Adrenal gland (tissue), 5 donors: ENCODE measurements around the gene CHST6.
"Not testable (repeated sequence)": the region's sequence is repeated elsewhere in the genome, so short reads cannot be mapped to it uniquely, and the experiment has no call there.

Experiments
- POLR2A ChIP-seq, 2 donors: fragments of 450-650 bp; IDR thresholded peaks; one replicate each; pipeline ENCODE4 v1.6.1; 2017; ENCODE audit warnings: antibody characterized with exemption in 2 of 2, mild to moderate bottlenecking in 2 of 2, moderate library complexity in 1 of 2
- TF ChIP-seq, protein P1 (sequence below), 6 experiments: fragments of 450-650 bp in 4 of 6; fragments of 200-600 bp in 2 of 6; sonication (generic) in 1 of 6; IDR thresholded peaks; 1 replicate in 5 of 6; 2 replicates in 1 of 6; pipeline versions ENCODE4 v1.5.1 to v1.8.0; 2016 to 2021; ENCODE audit warnings: antibody characterized with exemption in 6 of 6, mild to moderate bottlenecking in 2 of 6, moderate library complexity in 1 of 6
- donor health status: DM: no; HTN: no; CAD: no.

DNA sequence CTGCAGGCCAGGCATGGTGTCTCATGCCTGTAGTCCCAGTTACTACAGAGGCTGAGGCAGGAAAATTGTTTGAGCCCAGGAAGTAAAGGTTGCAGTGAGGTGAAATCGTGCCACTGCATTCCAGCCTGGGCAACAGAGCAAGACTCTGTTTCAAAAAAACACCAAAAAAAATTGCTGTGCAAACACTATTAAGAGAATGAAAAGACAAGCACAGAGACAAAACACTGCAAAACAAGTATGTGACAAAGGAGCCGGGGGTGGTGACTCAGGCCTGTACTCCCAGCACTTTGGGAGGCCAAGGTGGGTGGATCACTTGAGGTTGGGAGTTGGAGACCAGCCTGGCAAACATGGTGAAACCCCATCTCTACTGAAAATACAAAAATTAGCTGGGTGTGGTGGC is 68.7 kb downstream of the CHST6 start:
- TF ChIP-seq, protein P1, sequence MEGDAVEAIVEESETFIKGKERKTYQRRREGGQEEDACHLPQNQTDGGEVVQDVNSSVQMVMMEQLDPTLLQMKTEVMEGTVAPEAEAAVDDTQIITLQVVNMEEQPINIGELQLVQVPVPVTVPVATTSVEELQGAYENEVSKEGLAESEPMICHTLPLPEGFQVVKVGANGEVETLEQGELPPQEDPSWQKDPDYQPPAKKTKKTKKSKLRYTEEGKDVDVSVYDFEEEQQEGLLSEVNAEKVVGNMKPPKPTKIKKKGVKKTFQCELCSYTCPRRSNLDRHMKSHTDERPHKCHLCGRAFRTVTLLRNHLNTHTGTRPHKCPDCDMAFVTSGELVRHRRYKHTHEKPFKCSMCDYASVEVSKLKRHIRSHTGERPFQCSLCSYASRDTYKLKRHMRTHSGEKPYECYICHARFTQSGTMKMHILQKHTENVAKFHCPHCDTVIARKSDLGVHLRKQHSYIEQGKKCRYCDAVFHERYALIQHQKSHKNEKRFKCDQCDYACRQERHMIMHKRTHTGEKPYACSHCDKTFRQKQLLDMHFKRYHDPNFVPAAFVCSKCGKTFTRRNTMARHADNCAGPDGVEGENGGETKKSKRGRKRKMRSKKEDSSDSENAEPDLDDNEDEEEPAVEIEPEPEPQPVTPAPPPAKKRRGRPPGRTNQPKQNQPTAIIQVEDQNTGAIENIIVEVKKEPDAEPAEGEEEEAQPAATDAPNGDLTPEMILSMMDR (IDR thresholded peaks at IDR 0.05) = not testable (repeated sequence)
- TF ChIP-seq POLR2A (IDR thresholded peaks at IDR 0.05) = not testable (repeated sequence)
